ENCODE measurements around the gene SLC29A3.

DNA sequence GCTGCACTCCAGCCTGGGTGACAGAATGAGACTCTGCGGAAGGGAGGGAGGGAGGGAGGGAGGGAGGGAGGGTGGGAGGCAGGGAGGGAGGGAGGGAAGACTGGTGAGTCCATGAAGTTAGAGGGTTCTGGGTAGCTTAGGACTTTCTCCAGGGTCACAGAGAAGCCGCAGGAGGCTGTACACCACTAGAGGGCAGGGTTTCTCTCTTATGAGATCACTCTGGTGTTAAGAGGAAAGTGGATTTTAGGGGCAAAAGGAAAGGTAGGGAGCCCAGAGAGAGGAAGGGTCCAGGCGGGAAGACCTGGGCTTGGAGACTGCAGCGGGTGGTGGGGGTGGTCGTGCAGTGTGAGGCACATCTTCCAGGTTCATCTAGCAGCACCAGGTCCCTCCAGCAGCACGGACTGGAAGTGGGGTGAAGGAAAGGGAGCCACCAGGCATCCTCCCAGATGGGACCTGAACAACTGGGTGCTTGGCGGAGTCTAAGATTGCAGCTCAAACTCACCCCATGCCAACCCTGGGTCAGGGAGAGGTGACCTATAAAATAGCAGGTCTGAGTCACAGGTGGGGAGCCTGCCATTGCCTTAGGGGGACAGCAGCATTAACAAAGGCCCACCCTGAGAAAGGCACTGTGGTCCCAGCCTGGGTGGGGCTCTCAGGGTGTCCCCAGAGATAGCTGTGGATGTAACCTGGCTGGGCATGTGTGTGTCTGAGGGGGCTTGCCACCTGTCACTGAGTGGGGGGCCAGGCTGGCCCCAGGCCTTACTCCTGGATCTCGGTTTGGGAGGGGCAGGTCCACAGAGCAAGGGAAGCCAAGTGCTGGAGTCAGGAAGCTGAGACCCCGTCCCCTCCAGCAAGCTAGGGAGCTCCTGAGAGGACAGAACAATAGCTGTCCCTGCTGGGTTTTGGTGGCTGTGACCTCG lies 48.5 kb upstream of the SLC29A3 start:
- TF ChIP-seq POLR2A (IDR thresholded peaks at IDR 0.05) (no peak), POLR2AphosphoS5 (IDR thresholded peaks at IDR 0.05) (no peak), EP300 (IDR thresholded peaks at IDR 0.05) (no peak)
- TF ChIP-seq, protein P1, sequence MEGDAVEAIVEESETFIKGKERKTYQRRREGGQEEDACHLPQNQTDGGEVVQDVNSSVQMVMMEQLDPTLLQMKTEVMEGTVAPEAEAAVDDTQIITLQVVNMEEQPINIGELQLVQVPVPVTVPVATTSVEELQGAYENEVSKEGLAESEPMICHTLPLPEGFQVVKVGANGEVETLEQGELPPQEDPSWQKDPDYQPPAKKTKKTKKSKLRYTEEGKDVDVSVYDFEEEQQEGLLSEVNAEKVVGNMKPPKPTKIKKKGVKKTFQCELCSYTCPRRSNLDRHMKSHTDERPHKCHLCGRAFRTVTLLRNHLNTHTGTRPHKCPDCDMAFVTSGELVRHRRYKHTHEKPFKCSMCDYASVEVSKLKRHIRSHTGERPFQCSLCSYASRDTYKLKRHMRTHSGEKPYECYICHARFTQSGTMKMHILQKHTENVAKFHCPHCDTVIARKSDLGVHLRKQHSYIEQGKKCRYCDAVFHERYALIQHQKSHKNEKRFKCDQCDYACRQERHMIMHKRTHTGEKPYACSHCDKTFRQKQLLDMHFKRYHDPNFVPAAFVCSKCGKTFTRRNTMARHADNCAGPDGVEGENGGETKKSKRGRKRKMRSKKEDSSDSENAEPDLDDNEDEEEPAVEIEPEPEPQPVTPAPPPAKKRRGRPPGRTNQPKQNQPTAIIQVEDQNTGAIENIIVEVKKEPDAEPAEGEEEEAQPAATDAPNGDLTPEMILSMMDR (IDR thresholded peaks at IDR 0.05): peak in 3 of 4 experiments; percentile 20 to 68 (median 39)
